GM18868 (cell line): Measurements from ENCODE around the gene PRG2.

Experiments
- ATAC-seq: cut with Tn5 transposase; IDR thresholded peaks from one replicate; pipeline ENCODE4 v1.9.1; 2021; ENCODE audit warnings: mild to moderate bottlenecking, moderate library complexity; ENCODE audit not compliant: unreplicated experiment

PRG2 gene

DNA sequence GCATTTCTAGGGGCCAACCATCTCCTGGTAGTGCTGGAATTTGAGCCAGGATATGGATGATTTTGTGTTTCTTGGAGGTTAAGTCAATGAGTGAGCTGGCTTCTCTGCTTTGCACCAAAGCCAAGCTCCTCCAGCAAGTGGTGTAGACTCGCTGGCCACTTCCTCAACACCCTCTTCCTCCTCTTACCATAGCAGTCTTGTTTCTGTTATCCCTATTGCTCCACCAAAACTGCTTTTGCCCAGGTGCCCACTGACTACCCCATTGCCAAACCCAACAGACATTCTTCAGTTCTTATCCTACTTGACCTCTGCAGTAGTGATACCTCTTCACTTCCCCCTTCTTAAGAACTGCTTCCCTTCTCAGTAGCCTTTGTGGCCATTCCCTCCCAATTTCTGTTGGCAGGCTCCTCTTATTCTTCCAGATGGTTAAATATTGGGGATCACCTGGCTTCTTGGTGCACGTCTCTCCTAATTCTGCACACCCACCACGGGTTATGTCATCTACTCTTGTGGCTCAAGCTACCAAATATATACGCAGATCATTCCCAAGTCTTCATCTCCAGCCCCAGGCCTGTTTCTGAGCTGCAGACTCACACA, 7.0 kb upstream of the PRG2 start:
- ATAC-seq = no peak

DNA sequence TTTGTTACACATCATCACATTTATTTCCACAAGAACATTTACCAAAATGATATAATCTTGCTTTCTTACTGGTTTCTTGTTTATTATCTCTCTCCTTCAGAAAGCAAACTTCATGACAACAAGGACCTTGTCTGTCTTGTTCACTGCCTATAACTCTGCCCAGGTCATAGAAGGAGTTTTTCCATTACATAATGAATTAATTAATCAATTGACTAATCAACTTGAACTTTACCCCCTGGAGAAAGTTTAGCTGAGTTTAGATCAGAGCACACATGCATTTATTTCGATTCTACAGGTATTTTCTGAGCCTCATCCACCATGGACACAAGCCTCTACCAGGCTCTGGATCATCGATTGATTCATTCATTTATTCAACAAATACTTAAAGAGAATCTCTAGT, 6.3 kb upstream of the PRG2 start:
- ATAC-seq = no peak

DNA sequence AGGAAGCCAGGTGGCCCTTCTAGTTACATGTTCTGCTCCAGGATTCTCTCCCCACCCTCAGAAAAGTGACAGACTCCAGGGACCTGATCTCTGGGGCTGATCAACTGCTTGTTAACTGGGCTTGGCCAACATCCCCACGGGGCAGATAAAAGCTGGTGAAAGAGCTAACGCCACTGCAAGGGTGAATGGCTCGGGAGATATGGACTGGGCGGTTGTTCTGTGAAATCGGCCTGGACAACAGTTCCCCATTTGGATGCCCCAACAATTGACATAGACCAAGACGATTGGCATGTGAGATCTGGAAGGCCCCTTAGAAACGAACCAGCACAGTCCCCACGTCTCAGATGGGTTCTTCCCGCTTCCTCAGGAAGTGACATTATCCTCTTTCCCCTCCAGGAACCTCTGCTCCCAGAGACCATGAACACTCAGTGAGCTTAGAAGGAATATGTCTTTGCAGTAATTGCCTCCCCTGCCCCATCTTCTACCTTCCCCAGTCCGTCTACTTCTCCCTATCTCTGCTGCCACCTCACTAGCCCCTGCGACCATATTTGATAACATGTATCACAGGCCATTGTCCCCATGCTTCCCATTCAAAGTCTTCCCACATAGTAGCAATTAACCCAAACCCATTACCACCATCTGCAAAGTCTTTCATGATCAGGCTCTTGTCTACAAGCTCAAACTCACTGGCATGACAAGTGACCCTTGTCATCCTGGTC, 5.6 kb upstream of the PRG2 start:
- no peak for ATAC-seq

- no peak for ATAC-seq
These were observed 3.9 kb upstream of the PRG2 start for GRCh38 chr11:57394203-57394965.

DNA sequence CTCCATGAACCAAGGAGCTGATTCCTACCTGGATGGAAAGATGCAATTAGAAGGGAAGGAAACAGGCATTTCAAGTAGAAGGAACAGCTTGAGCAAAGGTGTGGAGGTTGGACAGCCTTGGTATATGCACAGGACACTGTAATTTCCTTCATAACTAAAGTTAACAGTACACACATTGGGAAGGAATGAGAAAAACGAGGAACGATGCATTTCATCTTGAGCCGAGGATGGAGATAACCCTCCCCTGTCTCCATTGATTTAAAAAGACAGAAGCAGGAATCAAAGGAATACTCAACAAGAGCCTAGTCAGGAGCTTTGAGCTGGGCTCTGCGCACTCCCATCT, 2.3 kb upstream of the PRG2 start:
- no peak for ATAC-seq

- ATAC-seq = no peak
These were observed 1.8 kb upstream of the PRG2 start for GRCh38 chr11:57392066-57392762.

DNA sequence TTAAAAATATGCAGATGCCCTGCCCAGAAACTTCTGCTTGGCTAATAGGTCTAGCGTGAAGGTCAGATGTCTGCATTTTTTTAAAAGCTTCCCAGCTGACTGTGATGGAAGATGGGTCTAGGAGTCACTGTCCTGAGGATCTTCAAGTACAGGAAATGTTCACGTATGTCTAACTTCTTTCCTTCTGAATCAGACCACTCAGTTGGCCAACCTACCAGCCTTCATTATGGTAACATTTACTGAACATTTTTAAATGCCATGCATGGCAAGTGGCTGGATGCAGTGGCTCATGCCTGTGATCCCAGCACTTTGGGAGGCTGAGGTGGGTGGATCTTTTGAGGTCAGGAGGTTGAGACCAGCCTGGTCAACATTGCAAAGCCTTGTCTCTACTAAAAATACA, 1.1 kb upstream of the PRG2 start:
- ATAC-seq = no peak

DNA sequence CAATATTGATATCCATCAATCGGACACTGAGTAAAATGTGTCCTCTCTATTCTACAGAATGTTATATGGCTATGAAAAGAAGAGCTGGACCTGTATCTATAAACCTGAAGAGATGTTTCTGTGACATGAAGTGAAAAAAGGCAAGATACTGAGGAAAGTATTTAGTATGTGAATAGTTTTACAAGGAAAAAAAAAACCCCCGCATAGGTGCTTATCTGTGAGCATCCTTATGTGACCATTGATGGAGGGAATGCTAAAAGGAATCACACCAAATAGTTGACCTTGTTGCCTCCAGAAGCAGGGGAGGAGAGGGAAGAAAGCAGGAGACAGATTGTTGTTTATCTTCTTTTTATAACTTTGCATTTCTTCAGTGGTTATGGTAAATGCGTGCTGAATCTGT, 661 bp upstream of the PRG2 start:
- no peak for ATAC-seq

DNA sequence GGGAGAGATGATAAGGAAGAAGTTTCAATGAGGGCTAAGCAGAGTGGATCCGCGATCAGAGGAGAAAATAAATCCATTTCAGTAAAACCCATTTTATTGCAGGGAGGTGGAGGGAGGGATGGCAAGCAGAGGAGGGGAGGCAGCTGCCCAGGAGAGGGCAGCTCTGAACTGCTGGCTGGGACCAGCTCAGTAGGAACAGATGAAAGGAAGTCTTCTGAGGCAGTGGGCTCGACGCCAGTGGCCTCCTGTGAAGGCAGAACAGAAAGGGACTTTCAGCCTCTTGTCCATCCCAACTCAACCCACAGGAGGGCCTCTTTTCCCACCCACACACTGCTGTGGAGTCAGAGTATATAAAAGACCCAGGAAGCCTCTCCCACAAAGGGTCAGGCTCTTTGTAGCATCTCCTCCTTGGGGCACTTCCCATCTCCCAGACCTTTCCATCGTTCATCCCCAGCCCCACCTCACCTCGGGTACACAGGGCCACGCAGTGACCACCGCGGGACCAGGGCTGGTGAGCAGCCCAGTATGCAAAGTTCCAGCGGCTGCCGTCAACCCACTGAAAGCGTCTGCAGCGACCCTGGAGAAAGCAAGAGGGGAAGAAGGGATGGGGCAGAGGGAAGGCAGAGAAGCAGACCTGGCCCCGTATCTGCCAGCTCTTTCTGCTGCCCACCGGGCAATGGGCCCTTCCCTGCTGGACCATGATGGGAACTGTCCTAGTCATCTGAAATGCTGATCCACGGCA, 3.0 kb downstream of the PRG2 start:
- ATAC-seq = no peak

DNA sequence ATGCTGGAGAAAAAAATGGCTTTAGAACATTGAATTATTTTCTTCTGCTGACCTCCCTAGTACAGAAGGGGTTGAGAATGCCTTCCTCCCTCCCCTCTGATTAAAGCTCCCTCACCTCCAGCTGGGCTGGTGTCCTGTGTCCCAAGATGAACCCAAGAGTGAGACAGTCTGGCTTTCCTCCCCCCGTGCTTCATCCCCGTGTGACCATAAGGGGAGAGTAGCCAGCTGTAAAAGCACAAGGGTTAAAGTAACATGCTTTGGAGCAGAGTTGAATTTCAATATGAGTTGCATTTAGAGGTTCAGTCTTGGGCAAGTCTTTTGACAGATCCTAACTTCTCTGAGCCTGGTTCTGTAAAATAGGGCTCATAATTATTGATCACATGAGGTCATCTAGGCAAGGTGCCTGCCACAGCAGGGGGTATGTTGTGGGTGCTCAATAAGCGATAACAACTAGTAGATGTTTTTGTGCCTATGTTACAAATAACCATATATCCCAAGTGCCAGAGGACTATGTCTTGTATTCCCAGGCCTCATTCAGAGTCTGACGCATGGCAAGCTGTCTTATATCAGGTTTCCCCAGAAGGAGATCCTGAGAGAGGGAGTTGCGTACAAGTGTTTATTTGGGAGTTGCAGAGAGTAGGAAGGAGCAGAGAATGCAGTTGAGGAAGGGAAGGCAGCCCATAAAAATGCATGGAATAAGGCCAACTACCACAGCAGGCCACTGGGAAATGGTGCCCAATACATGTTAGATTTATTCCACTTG, 4.1 kb downstream of the PRG2 start:
- no peak for ATAC-seq

DNA sequence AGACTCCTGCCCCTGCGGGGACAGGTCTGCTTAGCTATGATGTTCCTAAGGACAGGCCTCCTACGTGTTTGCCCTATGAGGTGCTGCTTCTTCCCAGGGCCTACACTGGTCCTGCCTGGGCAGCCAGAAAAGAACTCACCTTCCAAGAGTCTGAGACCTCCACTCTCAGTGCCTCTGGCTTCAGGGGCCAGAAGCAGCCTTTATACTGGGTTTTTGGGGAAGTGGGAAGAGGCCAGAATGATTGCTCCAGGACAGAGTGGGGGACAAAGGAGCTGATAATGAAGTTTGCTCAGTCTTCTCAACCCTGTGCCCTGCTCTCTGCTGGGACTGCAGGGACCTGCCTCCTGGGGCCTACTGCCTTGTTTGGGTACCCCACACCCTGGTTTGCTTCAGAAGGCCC, 9.5 kb downstream of the PRG2 start, which contains the start of gene PRG3:
Gene PRG3 (minus strand): TSS at position 176 of the 400 bp plus-strand sequence. CDS start 442 bp downstream, outside the sequence.
- ATAC-seq = no peak

- no peak for ATAC-seq
These were observed 10.7 kb downstream of the PRG2 start for GRCh38 chr11:57379732-57380131.

- no peak for ATAC-seq
These were observed 12.3 kb downstream of the PRG2 start for GRCh38 chr11:57378186-57378585.

DNA sequence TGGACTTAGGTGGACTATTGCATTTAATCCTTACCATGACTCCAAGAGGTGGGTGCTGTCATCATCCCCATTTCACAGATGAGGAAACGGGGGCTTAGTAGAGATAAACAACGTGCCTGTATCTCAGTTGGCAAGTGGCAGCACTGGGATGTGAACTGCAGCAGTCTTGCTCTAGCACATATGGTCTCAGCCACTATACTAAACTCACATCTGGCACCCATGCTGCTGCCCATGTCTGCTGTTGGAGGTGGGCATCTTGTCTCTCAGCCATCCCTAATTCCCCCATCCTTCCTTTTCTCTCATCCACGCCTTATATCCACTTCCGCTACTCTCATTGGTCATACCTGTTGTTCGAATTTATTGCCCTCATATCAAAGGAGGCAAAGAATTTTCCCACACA, 13.3 kb downstream of the PRG2 start:
- ATAC-seq = no peak

DNA sequence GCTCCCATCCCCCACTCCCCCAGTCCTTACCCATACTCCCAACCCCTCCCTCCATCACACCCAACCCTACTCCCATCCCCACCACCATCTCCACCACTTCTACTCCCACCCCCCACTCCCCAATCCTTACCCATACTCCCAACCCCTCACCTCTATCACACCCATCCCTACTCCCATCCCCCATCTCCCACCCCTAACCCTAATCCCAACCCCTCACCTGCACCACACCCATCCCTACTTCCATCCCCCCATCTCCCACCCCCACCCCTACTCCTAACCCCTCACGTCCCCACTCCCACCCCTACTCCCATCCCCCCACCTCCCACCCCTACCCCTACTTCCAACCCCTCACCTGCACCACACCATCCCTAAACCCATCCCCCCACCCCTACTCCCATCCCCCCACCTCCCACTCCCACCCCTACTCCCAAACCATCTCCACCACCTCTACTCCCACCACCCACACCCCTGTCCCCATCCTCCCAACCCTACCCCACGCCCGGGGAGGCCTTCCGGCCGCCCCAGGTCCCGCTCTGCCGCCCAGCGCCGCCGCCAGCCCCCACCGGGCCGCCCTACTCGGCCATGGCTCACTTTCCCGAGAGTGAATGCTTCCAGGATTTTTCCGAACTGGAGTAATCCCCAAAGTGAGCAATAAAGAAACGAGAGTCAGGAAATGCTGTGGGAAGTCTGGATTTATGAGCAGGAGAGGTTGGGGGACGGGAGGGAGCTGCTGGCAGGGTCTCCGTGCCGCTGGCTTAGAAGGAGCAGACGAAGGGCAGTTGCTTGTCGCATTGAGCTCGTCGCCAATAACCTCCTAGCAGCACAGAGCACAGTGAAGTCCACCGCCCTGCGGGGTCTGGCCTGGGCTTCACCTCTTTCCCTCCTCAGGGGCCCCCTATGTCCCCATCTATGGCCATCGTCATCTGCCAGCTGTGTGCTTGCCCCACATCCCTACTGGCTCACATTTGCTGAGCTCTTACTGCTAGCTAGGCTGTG, 14.1 kb downstream of the PRG2 start:
- no peak for ATAC-seq

- no peak for ATAC-seq
These were observed 15.0 kb downstream of the PRG2 start for GRCh38 chr11:57375490-57375889.

DNA sequence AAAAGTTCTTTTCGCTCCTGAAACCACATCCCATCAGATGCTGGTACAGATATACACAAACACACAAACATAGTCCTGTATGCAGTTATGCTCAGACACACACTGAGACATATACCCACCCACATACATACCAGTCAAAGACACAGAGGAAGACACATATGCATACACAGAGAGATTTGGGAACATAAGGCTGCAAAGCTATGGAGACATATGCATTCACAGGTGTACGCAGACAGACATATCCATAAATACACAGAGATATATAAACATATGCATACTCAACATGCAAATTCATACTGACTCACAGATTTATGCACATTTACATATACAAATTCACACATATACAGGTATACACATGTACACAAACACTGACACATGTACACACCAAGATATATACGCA, 15.5 kb downstream of the PRG2 start:
- ATAC-seq = no peak

GRCh38 chr11:57373146-57373545, 17.3 kb downstream of the PRG2 start:
- no peak for ATAC-seq

- ATAC-seq = no peak
These were observed 19.5 kb downstream of the PRG2 start for GRCh38 chr11:57370941-57371340.
